ENCODE data around the gene MECP2. TPM values are rescaled to one million over a fixed set of nuclear protein-coding genes. Genes with fewer than 3 reads are reported as not detected.

MECP2 gene
- total and polyA plus RNA-seq, 3 experiments from 2014 or later = 24.3 to 120 (median 49.5) TPM

- H3K4me3 Mint-ChIP-seq = peak overlapping the region; percentile 43 to 98 (median 67)
- Histone ChIP-seq H3K27ac (ENCODE audit: low read depth, low read length) (no peak overlapping the region), H3K4me1 (ENCODE audit: insufficient read depth, low read length) (peaks cover 49% of the 10 kb centered on the region), H3K27me3 (ENCODE audit: insufficient read depth, low read length, poor library complexity, severe bottlenecking) (no peaks in the 10 kb centered on the region), H3K36me3 (ENCODE audit: insufficient read depth, low read length) (peaks cover 8% of the 10 kb centered on the region), H3K4me3 (ENCODE audit: low read length) (no peak overlapping the region), H3K9me3 (ENCODE audit: low read length) (no peaks in the 10 kb centered on the region)
- ChIA-PET POLR2A (no interaction called here), CTCF (interaction anchor here (0.6 to 1.1 kb wide), 3 partner anchors 12 to 219 kb away, joined by 3 to 4 read pairs (median 3); no protein-coding TSS in a partner anchor)
- H3K36me3 Mint-ChIP-seq = peaks cover 0 to 50% (median 6%) of the 10 kb centered on the region in 3 donors
- no peaks in the 10 kb centered on the region for H3K9me3 Mint-ChIP-seq
- peaks cover 0 to 12% of the 10 kb centered on the region in 2 donors for H3K27me3 Mint-ChIP-seq
- peak overlapping the region; percentile 59 to 97 (median 84) for H3K27ac Mint-ChIP-seq
- peaks cover 58 to 81% (median 74%) of the 10 kb centered on the region in 3 donors for H3K4me1 Mint-ChIP-seq
- DNase-seq = peak in 1 of 5 donors; percentile 17
Measured at GRCh38 chrX:154091678-154092077, 5.8 kb downstream of the MECP2 start.

GRCh38 chrX:154090731-154091130 lies 6.8 kb downstream of the MECP2 start:
- ChIA-PET CTCF (no interaction called here), POLR2A (no interaction called here)
- H3K36me3 ChIP-seq (ENCODE audit: insufficient read depth, low read length) = peaks cover 8% of the 10 kb centered on the region
- peaks cover 48% of the 10 kb centered on the region for H3K4me1 ChIP-seq (ENCODE audit: insufficient read depth, low read length)
- Mint-ChIP-seq H3K4me3 (peak overlapping the region in 5 of 7 donors; percentile 18 to 47 (median 30)), H3K27ac (peak overlapping the region in 7 of 8 donors; percentile 31 to 97 (median 75)), H3K27me3 (peaks cover 0 to 12% of the 10 kb centered on the region in 2 donors), H3K9me3 (no peaks in the 10 kb centered on the region), H3K4me1 (peaks cover 56 to 73% (median 66%) of the 10 kb centered on the region in 3 donors), H3K36me3 (peaks cover 0 to 43% (median 6%) of the 10 kb centered on the region in 3 donors)
- H3K27ac ChIP-seq (ENCODE audit: low read depth, low read length) = no peak overlapping the region
- no peak overlapping the region for H3K4me3 ChIP-seq (ENCODE audit: low read length)
- DNase-seq = no peak
- H3K27me3 ChIP-seq (ENCODE audit: insufficient read depth, low read length, poor library complexity, severe bottlenecking) = no peaks in the 10 kb centered on the region
- H3K9me3 ChIP-seq (ENCODE audit: low read length) = no peaks in the 10 kb centered on the region

- Mint-ChIP-seq H3K4me1 (peaks cover 40 to 57% (median 46%) of the 10 kb centered on the region in 3 donors), H3K27me3 (peaks cover 0 to 6% of the 10 kb centered on the region in 2 donors), H3K4me3 (peak overlapping the region in 5 of 7 donors; percentile 3 to 47 (median 20)), H3K27ac (peak overlapping the region in 7 of 8 donors; percentile 28 to 81 (median 69)), H3K9me3 (no peaks in the 10 kb centered on the region), H3K36me3 (peaks cover 0 to 39% (median 3%) of the 10 kb centered on the region in 3 donors)
- peaks cover 29% of the 10 kb centered on the region for H3K4me1 ChIP-seq (ENCODE audit: insufficient read depth, low read length)
- DNase-seq = no peak
- no peaks in the 10 kb centered on the region for H3K9me3 ChIP-seq (ENCODE audit: low read length)
- H3K27ac ChIP-seq (ENCODE audit: low read depth, low read length) = no peak overlapping the region
- POLR2A ChIA-PET = no interaction called here
- H3K4me3 ChIP-seq (ENCODE audit: low read length) = no peak overlapping the region
- no peaks in the 10 kb centered on the region for H3K27me3 ChIP-seq (ENCODE audit: insufficient read depth, low read length, poor library complexity, severe bottlenecking)
- H3K36me3 ChIP-seq (ENCODE audit: insufficient read depth, low read length) = peaks cover 4% of the 10 kb centered on the region
- CTCF ChIA-PET = interaction anchor here (1.7 kb wide), 1 partner anchor 10 kb away, joined by 6 read pairs; no protein-coding TSS in a partner anchor
Measured at GRCh38 chrX:154084449-154085300, 12.8 kb downstream of the MECP2 start.

DNA sequence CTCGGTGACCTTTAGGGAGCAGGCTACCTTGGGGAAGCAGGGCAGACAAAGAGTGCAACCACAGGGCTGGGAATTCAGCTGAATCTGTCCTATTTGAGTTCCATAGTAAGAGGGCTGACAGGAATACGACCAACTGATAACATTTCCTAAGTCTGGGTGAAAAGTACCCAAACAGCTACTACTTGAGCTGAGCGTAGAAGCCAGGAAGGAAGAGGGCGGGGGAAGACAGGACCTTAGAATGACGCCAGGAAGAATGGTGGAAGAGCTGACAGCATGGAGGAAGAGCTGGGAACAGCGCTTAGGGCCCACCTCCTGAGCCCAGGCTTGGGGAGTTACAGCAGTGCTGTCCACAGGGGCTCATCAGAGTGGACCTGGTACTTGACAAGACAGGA lies 14.4 kb downstream of the MECP2 start:
- no peak overlapping the region for H3K27ac ChIP-seq (ENCODE audit: low read depth, low read length)
- CTCF ChIA-PET = no interaction called here
- POLR2A ChIA-PET = no interaction called here
- H3K4me1 ChIP-seq (ENCODE audit: insufficient read depth, low read length) = peaks cover 25% of the 10 kb centered on the region
- no peaks in the 10 kb centered on the region for H3K27me3 ChIP-seq (ENCODE audit: insufficient read depth, low read length, poor library complexity, severe bottlenecking)
- H3K36me3 Mint-ChIP-seq = peaks cover 0 to 44% (median 5%) of the 10 kb centered on the region in 3 donors
- no peaks in the 10 kb centered on the region for H3K36me3 ChIP-seq (ENCODE audit: insufficient read depth, low read length)
- H3K27me3 Mint-ChIP-seq = peaks cover 0 to 8% of the 10 kb centered on the region in 2 donors
- H3K4me3 ChIP-seq (ENCODE audit: low read length) = no peak overlapping the region
- peak overlapping the region in 6 of 7 donors; percentile 3 to 79 (median 48) for H3K4me3 Mint-ChIP-seq
- peak overlapping the region in 7 of 8 donors; percentile 15 to 84 (median 78) for H3K27ac Mint-ChIP-seq
- no peak for DNase-seq
- H3K9me3 Mint-ChIP-seq = no peaks in the 10 kb centered on the region
- peaks cover 42 to 55% (median 51%) of the 10 kb centered on the region in 3 donors for H3K4me1 Mint-ChIP-seq
- no peaks in the 10 kb centered on the region for H3K9me3 ChIP-seq (ENCODE audit: low read length)

DNA sequence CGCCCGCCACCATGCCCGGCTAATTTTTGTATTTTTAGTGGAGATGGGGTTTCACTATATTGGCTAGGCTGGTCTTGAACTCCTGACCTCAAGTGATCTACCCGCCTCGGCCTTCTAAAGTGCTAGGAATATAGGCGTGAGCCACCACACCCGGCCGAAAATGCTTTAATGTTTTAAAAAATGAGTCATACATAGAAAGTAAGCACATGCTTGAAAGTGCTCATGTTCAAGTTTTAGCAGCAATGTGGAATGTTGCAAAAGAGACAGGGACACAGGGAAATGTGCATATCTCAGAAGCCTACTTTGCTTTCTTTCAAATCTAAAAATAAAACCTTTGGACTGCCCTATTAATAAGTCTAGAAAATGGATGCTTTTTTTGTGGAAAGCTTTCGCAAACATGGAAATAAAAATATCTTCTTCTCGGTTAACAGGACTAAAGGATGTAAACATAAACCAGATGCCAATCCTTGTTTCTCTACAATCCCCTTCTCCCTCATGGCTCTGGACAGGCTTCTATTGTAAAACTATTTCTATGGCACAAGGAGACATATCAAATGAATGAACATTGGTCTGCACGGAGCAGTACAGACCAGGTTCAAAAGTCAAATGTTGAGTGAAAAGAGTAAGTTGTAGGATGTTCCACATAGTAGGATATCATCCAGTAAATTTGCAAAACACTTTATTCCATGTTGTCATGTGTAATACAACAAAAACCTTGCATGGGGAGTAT lies 15.0 kb downstream of the MECP2 start:
- Histone ChIP-seq H3K9me3 (ENCODE audit: low read length) (no peaks in the 10 kb centered on the region), H3K4me3 (ENCODE audit: low read length) (no peak overlapping the region), H3K27me3 (ENCODE audit: insufficient read depth, low read length, poor library complexity, severe bottlenecking) (no peaks in the 10 kb centered on the region), H3K36me3 (ENCODE audit: insufficient read depth, low read length) (no peaks in the 10 kb centered on the region), H3K4me1 (ENCODE audit: insufficient read depth, low read length) (peaks cover 20% of the 10 kb centered on the region), H3K27ac (ENCODE audit: low read depth, low read length) (no peak overlapping the region)
- Mint-ChIP-seq H3K4me1 (peaks cover 37 to 49% (median 49%) of the 10 kb centered on the region in 3 donors), H3K9me3 (no peaks in the 10 kb centered on the region), H3K36me3 (peaks cover 0 to 41% (median 5%) of the 10 kb centered on the region in 3 donors), H3K27me3 (peaks cover 0 to 6% of the 10 kb centered on the region in 2 donors), H3K27ac (peak overlapping the region; percentile 15 to 92 (median 72)), H3K4me3 (peak overlapping the region in 6 of 7 donors; percentile 29 to 79 (median 48))
- no peak for DNase-seq
- ChIA-PET POLR2A (no interaction called here), CTCF (no interaction called here)

GRCh38 chrX:154077101-154077500 lies 20.4 kb downstream of the MECP2 start:
- ChIA-PET POLR2A (no interaction called here), CTCF (no interaction called here)
- H3K4me1 Mint-ChIP-seq = peaks cover 34 to 70% (median 60%) of the 10 kb centered on the region in 3 donors
- peaks cover 0 to 14% of the 10 kb centered on the region in 2 donors for H3K27me3 Mint-ChIP-seq
- DNase-seq = no peak
- H3K9me3 ChIP-seq (ENCODE audit: low read length) = no peaks in the 10 kb centered on the region
- peaks cover 0 to 53% (median 2%) of the 10 kb centered on the region in 3 donors for H3K36me3 Mint-ChIP-seq
- H3K4me3 ChIP-seq (ENCODE audit: low read length) = no peak overlapping the region
- H3K9me3 Mint-ChIP-seq = no peaks in the 10 kb centered on the region
- no peak overlapping the region for H3K4me3 Mint-ChIP-seq
- H3K27ac Mint-ChIP-seq = peak overlapping the region in 1 of 8 donors; percentile 54
- H3K4me1 ChIP-seq (ENCODE audit: insufficient read depth, low read length) = peaks cover 16% of the 10 kb centered on the region
- no peak overlapping the region for H3K27ac ChIP-seq (ENCODE audit: low read depth, low read length)
- peaks cover 7% of the 10 kb centered on the region for H3K36me3 ChIP-seq (ENCODE audit: insufficient read depth, low read length)
- no peaks in the 10 kb centered on the region for H3K27me3 ChIP-seq (ENCODE audit: insufficient read depth, low read length, poor library complexity, severe bottlenecking)

GRCh38 chrX:154074199-154074598 lies 23.3 kb downstream of the MECP2 start:
- POLR2A ChIA-PET = no interaction called here
- Histone ChIP-seq H3K4me1 (ENCODE audit: insufficient read depth, low read length) (peaks cover 35% of the 10 kb centered on the region), H3K4me3 (ENCODE audit: low read length) (no peak overlapping the region), H3K27ac (ENCODE audit: low read depth, low read length) (no peak overlapping the region), H3K9me3 (ENCODE audit: low read length) (no peaks in the 10 kb centered on the region), H3K36me3 (ENCODE audit: insufficient read depth, low read length) (peaks cover 7% of the 10 kb centered on the region), H3K27me3 (ENCODE audit: insufficient read depth, low read length, poor library complexity, severe bottlenecking) (no peaks in the 10 kb centered on the region)
- H3K27me3 Mint-ChIP-seq = peaks cover 0 to 18% of the 10 kb centered on the region in 2 donors
- DNase-seq = no peak
- peaks cover 0 to 51% (median 6%) of the 10 kb centered on the region in 3 donors for H3K36me3 Mint-ChIP-seq
- CTCF ChIA-PET = no interaction called here
- peaks cover 40 to 76% (median 57%) of the 10 kb centered on the region in 3 donors for H3K4me1 Mint-ChIP-seq
- H3K9me3 Mint-ChIP-seq = no peaks in the 10 kb centered on the region
- H3K27ac Mint-ChIP-seq = peak overlapping the region in 4 of 8 donors; percentile 13 to 77 (median 38)
- H3K4me3 Mint-ChIP-seq = peak overlapping the region in 1 of 7 donors; percentile 40
